ENCODE measurements around the gene IQCK.

IQCK gene

DNA sequence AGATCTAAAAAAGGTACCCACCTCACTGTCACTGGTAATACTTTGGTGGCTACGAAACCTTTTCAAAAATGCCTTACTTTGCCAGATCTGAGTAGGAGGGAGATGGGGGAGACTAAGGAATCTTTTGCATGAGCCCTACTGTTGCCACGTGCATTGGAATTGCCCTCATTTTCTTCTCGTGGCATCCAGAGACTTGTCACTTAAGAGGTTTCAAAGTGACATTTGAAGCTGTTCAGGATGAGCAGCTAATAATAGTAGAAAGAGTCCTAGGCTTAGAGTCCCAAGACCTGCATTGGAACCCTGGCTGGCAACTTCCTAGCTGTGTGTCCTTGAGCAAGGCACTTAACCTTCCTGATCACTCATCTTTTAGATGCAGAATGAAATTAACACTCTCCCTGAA is 123.1 kb downstream of the IQCK start:
- DNase-seq, result no peak

GRCh38 chr16:19842426-19843157 is 124.5 kb downstream of the IQCK start:
- no peak for DNase-seq

GRCh38 chr16:19843371-19843770 is 125.3 kb downstream of the IQCK start:
- no peak for DNase-seq

DNA sequence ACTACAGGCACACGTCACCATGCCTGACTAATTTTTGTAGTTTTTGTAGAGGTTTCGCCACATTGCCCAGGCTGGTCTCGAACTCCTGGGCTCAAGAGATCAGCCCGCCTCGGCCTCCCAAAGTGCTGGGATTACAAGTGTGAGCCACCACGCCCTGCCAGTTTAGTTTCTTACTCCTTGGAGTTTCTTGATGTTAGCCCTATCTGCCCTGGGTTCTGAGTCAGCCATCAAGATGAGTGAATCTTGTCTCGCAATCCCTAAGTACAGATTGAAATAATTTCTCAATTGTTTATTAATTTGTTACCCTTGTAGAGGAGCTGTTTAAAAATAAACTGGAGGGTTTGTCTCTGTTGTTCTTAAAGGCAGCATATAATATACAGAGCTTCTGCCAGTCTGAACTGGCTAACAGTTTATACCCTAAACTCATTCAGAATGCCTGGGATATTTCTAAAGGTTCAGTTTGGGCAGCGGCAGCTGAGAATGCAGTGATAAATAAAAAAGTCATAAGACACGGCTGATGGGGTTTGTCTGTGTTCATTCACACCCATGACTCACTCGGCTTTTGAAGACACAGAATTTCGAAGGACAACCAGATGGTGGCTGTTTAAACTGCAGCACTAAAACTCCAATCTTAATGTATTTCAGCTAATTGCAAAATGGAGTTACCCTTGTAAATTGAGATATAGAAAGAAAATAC is 127.0 kb downstream of the IQCK start:
- peak; percentile 31 for DNase-seq

DNA sequence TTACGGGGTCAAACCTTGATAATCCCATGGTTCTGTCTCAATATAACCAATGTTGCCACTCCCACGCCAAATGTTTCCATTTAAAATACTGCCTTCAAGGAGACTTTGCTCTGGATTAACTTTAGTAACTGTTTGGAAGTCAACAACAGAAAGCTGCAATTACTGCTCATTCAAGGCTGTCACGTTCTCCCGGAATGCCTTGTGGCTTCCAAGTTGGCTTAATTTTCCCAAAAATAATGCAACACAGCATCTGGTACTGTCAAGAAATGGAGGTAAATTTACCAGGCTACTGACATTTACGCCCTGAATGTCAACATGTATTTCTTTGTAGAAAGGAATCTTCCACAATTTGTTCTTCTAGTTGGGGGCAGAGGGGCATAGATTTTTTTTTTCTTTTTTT is 128.4 kb downstream of the IQCK start:
- DNase-seq, result no peak

GRCh38 chr16:19848756-19849155 is 130.7 kb downstream of the IQCK start:
- no peak for DNase-seq

DNA sequence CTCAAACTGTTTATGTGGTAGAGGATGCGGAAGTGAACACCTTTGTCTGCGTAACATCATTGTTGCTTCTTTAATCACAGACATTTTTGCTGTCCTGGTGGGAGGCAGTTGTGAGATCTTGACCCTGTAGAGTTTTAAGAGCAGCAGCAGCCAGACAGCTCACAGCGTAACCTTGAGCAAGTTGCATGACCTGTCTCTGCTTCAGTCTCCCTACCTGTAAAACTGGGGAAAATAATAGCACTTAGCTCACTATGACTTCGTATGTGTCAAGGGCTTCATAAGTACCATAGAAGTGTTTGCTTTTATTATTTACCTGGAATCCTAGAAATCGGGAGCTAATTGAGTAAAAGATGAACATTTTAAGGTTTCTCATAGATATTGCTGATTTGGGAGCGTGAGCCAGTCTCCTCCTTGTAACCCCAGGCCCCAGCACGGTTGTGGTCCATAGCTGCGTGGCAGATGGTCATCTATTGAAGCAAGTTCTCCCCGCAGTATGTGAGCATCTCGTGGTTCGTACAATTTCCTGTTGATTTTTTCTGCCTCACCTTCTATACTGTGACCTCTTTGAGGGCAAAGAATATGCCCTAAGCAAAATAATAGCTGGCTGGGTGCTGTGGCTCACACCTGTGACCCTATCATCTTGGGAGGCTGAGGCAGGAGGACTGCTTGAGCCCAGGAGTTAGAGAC is 132.2 kb downstream of the IQCK start:
- DNase-seq, result no peak

DNA sequence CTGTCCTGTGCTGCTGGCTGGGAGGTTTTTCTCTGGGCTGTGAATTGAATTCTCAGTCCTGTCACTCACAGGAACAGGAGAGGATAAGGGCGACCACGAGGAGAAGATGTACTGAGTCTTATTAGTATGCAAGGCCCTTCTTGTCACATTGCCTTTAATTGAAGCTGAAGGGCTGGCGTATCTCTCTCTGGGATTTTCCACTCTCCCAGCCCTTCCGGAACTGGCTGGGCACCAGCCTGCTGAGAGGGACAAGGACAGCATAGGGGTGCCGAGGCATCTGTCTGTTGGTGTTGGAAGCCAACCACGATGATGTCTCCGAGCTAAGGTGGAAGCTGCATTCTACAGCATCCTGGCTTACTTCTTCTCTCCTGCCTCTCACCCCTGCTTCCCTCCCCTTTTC is 133.4 kb downstream of the IQCK start:
- DNase-seq, result no peak

GRCh38 chr16:19853132-19853741 is 135.2 kb downstream of the IQCK start:
- no peak for DNase-seq

GRCh38 chr16:19853742-19854542 is 135.9 kb downstream of the IQCK start:
- DNase-seq, result no peak

GRCh38 chr16:19854543-19854876 is 136.4 kb downstream of the IQCK start:
- DNase-seq, result no peak

GRCh38 chr16:19856120-19856519 is 138.0 kb downstream of the IQCK start:
- DNase-seq, result no peak

DNA sequence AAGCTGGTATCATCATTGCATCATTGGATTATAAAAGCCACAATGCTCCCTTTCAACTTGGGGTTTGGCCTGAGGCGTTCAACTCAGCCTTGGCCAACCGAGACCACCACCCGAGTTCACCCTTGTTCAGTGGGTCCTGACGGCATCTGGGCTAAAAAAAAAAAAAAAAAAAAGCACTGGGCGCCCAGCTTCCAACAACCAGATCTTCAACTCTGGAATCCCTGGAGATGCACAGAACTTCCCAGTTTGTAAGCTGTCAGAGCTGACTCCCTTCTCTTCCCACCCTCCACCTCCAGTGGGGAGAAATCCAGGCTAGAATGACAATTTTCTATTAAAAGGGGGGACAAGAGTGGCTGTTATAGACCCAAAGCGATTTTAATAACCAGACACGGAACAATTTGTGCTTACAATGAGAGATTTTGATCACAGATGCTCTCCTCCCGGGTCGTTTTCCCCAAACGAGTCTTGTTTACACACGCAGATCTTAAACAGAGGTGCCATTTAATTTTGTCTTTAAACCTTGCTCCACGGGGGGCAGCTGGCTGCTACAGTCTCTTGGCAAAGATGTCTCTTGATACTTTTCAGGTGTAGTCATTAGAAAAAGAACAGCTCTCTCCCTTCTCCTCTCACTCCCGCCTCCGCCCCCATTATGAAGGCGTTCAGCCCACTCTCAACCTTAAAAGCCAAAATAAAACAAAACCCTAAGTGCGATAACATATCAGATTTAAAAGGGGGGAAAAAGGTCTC is 139.7 kb downstream of the IQCK start:
- DNase-seq, result peak; percentile 30

GRCh38 chr16:19858340-19859018 is 140.4 kb downstream of the IQCK start:
- DNase-seq, result no peak

DNA sequence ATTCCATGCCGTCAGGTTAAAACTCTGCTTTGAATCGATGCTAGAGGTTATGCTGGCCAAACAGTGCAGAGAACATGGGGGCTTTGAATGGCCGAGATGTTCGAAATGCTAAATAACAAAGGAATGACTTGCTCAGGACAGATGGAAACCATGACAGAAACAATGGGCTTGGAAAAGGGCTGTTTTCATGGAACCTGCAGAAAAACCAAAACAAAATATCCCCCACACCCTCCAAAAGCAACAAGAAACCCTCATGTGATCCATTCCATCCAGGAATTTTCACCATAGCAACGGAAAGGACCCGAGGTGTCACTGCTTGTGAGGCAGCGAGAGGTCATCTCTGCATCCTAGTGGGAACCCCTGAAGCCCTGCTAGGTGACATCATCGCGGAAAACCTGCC is 141.1 kb downstream of the IQCK start:
- no peak for DNase-seq

DNA sequence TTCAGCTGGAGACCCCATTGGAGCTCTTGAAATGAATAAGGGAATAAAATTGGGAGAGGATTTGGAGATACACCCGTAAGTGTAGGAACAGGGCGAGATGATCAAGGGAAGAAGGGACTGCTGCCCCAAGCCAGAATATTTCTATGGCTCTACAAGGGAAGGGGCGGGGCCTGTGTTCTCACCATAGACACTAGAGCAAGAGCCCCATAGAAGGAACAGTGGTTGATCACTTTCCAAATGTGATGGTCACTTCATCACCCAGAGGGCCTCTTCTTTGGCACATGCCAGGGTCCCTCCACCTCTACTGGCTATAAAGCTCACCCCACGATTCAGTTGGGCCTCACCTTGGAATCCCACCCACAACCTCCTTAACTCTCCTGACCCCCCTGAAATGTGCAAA is 141.5 kb downstream of the IQCK start:
- no peak for DNase-seq

DNA sequence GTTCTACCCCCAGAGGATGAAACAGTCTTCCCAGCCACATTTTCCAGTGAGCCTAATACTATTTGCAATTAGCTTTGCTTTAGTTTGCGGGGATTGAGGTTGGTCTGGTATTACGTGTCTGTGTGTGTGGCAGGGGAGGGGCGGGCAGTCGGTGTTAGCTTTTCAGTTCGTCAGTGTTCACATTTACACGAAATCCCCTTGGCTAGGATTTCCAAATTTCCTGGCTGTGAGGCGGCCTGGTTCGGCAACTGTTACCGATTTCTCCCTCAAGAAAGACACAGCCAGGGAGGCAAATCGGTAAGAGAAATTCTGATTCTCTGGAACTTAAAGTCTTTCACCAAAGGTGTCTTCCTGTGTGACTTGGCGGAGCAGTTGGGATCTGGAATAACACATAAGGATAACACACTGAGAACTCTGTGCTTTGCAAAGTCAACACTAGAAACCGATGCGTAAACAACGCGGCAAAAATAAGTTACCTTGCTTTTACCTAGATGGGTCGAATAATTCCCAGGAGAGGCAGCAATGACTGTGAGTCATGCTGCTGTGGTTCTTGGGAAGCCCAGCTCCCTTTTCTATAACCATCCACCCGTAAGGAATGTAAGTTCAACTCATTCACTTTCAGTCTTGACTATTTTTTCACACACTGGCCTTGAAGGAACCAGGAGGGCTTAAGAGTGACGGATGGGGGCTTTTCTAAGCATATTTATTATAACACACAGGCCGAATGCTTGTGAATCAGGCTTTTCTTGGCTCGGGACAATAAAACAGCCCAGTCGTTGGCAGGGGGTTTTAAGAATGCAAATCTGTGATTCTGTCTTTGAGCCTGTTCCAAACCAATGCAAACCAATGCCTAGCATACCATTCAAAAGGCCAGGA is 142.3 kb downstream of the IQCK start:
- DNase-seq, result no peak

- no peak for DNase-seq
Observed at GRCh38 chr16:19861133-19861532, 143.1 kb downstream of the IQCK start.

GRCh38 chr16:19861811-19862327 is 143.8 kb downstream of the IQCK start:
- DNase-seq, result no peak

DNA sequence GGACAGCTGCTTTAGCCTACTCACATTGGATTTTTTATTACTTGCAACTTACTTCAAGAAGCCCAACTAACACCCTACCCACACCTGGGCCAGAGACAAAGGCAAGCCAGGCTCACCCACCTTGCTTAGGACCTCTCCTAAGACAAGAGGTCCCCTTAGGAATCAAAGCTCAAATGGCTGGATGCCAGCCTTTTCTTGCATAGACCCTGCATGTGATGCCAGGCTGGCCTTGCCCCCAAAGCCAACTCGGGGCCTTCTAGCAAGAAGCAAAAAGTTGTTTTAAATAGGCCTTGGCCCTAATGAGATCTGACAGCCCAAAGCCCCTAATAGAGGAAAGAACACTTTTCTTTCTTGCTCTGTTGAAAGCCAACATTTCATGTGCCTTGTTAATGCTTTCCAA is 145.9 kb downstream of the IQCK start:
- DNase-seq, result no peak

All from NCI-H2171 (cell line).